ENCODE data around the gene TMEM269. TPM values are rescaled to one million over a fixed set of nuclear protein-coding genes. Genes with fewer than 3 reads are reported as not detected.

The TMEM269 gene
- total and polyA plus RNA-seq, 9 of the 15 experiments (the other 6 are each of a cell fraction or from before 2014, with no cell fraction given) = 0.09 to 0.49 (median 0.21) TPM

- TF ChIP-seq SIN3B (IDR thresholded peaks at IDR 0.05; ENCODE audit: low read depth) (no peak), HDGF (IDR thresholded peaks at IDR 0.05) (peak; percentile 65; the same call in 1 of the 2 replicates), SIX5 (IDR thresholded peaks at IDR 0.05; ENCODE audit: borderline replicate concordance in 1 of 2, insufficient read depth in 1 of 2, low read depth in 1 of 2, low read length in 2 of 2) (no peak), NEUROD1 (IDR thresholded peaks at IDR 0.05; ENCODE audit: borderline replicate concordance, low read depth, low read length, partially characterized antibody) (no peak), PKNOX1 (IDR thresholded peaks at IDR 0.05) (peak; percentile 32; the same call in 1 of the 2 replicates), E2F1 (CRISPR knock-in tag; IDR thresholded peaks at IDR 0.05) (0 out of 2 replicates have a peak, but pooled peaks have one; percentile 54), NR0B1 (IDR thresholded peaks at IDR 0.05; ENCODE audit: partially characterized antibody) (no peak), PTBP1 (IDR thresholded peaks at IDR 0.05; ENCODE audit: low read depth, low read length) (no peak), YY1 (IDR thresholded peaks at IDR 0.05; ENCODE audit: borderline replicate concordance in 1 of 3, control insufficient read depth in 1 of 3, extremely low read depth in 1 of 3, insufficient read depth in 3 of 3, insufficient read length in 1 of 3, insufficient replicate concordance in 2 of 3, low read depth in 1 of 3, low read length in 2 of 3) (peak in 1 of 3 experiments; percentile 32), NKRF (IDR thresholded peaks at IDR 0.05; ENCODE audit: borderline replicate concordance) (0 out of 2 replicates have a peak, but pooled peaks have one; percentile 13), MTA3 (IDR thresholded peaks at IDR 0.05; ENCODE audit: borderline replicate concordance) (0 out of 2 replicates have a peak, but pooled peaks have one; percentile 5), CREBBP (IDR thresholded peaks at IDR 0.05; ENCODE audit: low read depth, low read length) (no peak)
Observed at GRCh38 chr1:42815941-42816584, 31.3 kb downstream of the TMEM269 start (continued).
